Spleen (tissue), 7 donors: Measurements from ENCODE around the gene SCLT1.

Experiments
- POLR2A ChIP-seq, 3 donors: fragments of 450-650 bp; IDR thresholded peaks; one replicate each; pipeline ENCODE4 v1.5.1; 2017; ENCODE audit warnings: antibody characterized with exemption in 3 of 3, mild to moderate bottlenecking in 1 of 3
- TF ChIP-seq, protein P1 (sequence below), 11 experiments: fragments of 200-600 bp in 7 of 11; fragments of 450-650 bp in 4 of 11; sonication (generic) in 4 of 11; IDR thresholded peaks in 8 of 11; conservative IDR thresholded peaks in 3 of 11; 1 replicate in 7 of 11; 2 replicates in 4 of 11; pipeline versions ENCODE4 v1.4.0 to v1.8.0; 2016 to 2021; ENCODE audit warnings: antibody characterized with exemption in 11 of 11, inconsistent platforms in 4 of 11, mild to moderate bottlenecking in 1 of 11
- donor health status: DM: no; HTN: no; CAD: no; lungs with moderate emphysema.
- donor health status: DM: no; HTN: no; CAD: no.
- donor health status: DM: no; HTN: no; CAD: no.

DNA sequence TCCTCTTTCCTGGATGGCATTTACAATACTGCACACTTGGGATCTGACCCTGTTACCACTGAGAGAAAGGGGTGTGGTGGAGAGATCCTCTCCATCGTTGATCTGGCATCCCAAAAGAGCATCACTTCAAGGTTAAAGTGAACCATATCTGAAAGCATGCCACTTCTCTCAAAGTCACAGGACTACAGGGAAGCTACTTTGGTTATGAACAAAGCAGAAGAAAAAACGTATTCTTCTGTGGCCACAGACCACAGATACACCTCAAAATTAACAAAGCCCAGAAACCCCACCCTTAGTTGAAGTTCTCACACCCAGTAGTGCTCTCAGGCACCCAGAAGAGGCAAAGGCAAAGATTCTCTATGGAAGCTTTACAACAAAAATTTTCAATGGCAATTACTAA is 175.6 kb downstream of the SCLT1 start:
- TF ChIP-seq, protein P1, sequence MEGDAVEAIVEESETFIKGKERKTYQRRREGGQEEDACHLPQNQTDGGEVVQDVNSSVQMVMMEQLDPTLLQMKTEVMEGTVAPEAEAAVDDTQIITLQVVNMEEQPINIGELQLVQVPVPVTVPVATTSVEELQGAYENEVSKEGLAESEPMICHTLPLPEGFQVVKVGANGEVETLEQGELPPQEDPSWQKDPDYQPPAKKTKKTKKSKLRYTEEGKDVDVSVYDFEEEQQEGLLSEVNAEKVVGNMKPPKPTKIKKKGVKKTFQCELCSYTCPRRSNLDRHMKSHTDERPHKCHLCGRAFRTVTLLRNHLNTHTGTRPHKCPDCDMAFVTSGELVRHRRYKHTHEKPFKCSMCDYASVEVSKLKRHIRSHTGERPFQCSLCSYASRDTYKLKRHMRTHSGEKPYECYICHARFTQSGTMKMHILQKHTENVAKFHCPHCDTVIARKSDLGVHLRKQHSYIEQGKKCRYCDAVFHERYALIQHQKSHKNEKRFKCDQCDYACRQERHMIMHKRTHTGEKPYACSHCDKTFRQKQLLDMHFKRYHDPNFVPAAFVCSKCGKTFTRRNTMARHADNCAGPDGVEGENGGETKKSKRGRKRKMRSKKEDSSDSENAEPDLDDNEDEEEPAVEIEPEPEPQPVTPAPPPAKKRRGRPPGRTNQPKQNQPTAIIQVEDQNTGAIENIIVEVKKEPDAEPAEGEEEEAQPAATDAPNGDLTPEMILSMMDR (IDR thresholded peaks at IDR 0.05 in 8 of 11, conservative IDR thresholded peaks at IDR 0.05 in 3 of 11), result no peak
- no peak for TF ChIP-seq POLR2A (IDR thresholded peaks at IDR 0.05)
